HT1080 (cell line): ENCODE data around the gene IGF1R. TPM values are rescaled to one million over a fixed set of nuclear protein-coding genes. Genes with fewer than 3 reads are reported as not detected.
"Not testable (repeated sequence)": the region's sequence is repeated elsewhere in the genome, so short reads cannot be mapped to it uniquely, and the experiment has no call there.

Experiments used
- DNase-seq: peaks from one replicate; pipeline ENCODE4 v3.0.0-alpha.2; 2015; ENCODE audit warnings: low read depth
- total RNA-seq: library from RNA; depleted of rRNA; stranded (reverse); fragments of >200 nt; shearing (Covaris generic); gene quantifications from 2 replicates; pipeline ENCODE4 v1.2.3, GENCODE V29; 2014

Gene IGF1R
- total RNA-seq, 1 experiment from 2014 or later, result 13.4 TPM

DNA sequence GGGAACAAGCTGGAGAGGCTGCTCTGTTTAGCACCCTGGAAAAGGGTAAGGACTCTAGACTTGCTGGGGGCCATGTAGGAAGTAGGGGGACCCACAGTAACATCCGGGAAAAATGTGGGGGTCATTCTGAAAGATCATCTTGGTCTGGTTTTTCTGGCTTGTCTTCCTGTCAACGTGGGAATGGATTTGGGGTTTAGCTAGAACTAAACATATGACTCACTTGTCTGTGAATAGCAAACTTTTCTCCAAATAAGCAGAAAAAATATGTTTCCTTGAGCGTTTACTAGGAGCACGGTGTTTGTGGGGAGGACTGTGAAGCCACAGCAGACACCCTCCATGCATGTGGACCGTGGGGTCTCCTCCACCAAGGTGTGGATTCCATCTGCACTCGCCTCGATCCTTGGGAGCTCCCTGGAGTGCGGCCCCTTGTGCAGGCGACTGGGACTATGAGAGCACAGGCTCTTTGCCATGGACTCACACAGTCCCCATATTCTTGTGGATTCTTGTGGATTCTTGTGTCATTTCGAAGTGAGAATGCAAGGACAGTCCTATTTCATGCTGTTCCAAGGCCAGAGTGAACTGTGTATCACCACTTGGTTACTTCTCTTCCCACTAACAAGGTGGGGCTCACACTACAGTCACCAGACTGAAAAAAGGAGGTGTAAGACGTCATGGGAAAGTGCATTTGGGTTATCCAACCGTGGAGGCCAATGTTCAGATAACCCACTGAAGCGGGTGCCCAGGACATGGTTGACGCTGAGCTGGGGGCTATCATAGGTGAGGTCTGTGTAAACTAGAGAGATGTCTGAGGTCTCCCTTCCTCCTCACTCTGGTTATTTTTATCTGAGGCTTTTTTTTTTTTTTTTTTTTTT lies 333.7 kb downstream of the IGF1R start:
- DNase-seq, result no peak

DNA sequence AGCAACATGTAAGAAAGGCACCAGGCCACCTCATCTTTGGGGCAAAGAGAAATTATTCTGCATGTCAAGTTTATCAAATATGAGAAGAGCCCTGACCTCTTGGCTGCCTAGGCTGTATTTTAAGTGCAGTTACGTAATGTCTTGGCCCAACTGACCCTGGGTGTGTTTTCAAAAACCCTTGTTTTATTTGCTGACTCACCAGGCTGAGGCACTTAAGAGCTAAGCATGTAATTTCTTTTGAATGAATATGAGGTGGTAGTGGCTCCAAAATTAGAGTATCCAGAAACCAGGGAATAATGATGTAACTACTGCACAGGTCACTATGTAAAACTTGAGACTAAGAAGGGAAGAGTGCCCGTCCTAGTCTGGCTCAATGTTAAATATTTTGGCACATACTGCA lies 335.0 kb downstream of the IGF1R start:
- peak; percentile 55 for DNase-seq

GRCh38 chr15:98986281-98986680 lies 337.9 kb downstream of the IGF1R start:
- DNase-seq, result no peak

DNA sequence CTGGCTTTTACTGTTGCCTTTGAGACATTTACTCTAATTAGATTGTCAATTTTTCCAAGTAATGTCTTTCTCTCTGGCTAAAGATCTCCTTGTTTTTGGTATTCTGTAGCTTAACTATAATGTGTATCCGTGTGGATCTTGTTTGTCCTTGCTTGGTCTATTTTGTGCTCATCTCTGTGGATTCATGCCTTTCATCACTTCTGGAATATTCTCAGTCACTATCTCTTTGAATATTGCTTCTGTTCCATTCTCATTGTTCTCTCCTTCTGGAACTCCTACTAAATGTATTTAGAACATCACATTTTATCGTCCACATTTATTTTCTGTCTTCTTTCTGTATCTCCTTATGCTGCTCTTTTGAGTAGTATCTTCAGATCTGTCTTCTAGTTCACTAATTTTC lies 346.6 kb downstream of the IGF1R start:
- no peak for DNase-seq

GRCh38 chr15:98996169-98996568 lies 347.8 kb downstream of the IGF1R start:
- no peak for DNase-seq

DNA sequence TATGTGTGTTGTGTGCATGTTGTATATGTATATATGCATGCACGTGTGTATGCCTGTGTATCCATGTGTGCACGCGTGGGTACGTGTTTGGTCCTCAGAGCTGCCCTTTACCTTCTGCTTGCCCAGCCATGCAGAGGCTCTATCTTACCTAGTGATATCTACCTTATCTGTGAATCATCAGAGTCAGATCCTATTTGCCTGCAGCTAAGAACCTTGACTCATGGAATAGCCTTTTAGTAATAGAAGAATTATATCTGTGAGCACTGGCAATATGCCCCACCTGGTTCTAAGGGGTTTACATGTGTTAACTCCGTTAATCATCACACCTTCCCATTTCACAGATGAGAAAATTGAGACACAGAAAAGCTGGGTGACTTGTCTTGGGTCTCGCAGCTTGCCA lies 348.3 kb downstream of the IGF1R start:
- DNase-seq, result no peak

DNA sequence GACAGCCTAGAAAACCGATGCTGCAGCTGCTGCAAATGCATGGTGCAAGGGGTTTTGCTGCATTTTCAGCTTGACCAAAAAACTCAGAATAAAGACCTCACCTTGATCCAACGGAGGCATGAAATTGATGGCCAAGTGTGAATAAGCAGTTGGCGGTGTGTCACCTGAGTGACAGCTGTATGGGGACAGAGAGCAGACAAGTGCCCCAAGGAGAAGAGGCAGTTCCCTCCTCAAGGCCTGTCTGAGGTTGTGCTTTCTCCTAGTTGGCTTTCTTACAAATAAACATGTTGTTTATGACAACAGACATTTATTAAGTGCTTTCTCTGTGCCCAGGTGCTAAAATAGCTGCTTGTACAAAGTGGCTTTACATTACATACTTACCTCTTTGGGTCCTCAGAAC lies 349.0 kb downstream of the IGF1R start:
- no peak for DNase-seq

- no peak for DNase-seq
Observed at GRCh38 chr15:98997755-98998154, 349.4 kb downstream of the IGF1R start.

GRCh38 chr15:98998279-98998678 lies 349.9 kb downstream of the IGF1R start:
- DNase-seq, result no peak

GRCh38 chr15:98999233-98999632 lies 350.9 kb downstream of the IGF1R start:
- DNase-seq, result no peak

GRCh38 chr15:99002226-99002625 lies 353.9 kb downstream of the IGF1R start:
- DNase-seq, result no peak

DNA sequence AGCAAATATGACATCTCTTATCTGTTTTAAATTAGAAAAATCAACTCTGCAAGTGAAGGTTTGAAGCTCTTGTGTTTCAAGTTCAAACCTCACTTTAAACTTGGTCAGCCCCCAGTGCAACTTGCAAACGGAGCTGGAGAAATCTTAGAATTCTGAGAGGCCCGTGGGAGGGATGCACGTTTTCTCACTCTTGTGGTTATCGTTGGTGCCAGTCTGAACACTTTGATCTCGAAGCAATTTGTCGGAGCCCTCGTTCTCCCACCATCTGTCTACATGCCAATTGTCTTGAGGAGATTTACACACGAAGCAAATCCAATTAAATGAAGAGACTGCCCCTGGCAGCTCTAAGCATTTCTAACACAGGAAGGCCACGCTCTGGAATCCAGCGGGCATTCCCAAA lies 355.0 kb downstream of the IGF1R start:
- DNase-seq, result not testable (repeated sequence)

DNA sequence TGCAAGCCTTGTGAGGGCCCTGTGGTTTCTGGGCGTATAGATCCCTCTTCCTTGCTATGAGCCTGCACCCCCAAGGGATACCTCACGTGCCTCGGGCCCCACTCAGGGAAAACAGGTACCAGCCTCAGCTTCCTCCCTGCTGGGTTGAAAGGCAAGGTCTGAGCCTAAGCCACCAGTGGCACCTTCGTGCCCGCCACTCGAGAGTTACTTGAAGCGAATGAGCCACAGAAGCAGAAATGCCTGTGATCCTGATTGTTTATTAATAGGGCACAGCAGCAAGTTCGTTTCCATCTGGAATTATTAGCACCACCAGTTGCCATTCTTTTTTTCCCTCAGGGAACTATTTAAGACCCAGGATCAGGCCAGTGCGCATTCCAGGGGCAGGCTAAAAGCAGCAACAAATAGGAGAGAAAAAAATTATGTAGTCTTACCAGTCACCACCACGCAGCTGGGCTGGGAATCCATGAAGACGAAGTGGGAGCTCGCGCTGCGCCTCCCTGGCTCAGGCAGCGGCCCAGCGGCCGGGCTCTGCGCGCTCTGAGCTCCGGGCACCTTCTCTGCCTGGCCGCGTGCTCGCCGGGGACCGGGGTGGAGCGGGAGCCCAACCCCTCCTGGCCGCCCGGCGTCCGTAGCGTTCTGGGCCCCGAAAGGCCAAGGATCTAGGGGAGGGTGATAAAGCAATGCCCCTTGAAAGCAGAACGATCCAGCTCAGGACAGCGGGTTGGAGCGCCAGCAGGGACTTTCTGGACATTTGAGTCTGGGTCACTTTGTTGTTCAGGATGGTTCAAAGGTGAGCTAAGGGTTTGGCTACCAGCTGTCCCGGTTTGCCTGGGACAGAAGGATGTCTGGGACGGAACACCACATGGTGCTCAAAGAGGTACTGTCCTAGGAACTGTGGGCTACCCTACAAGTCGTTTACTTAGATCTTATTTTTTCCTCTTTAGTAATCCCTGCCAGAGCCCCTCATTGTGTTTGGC lies 356.9 kb downstream of the IGF1R start:
- not testable (repeated sequence) for DNase-seq

DNA sequence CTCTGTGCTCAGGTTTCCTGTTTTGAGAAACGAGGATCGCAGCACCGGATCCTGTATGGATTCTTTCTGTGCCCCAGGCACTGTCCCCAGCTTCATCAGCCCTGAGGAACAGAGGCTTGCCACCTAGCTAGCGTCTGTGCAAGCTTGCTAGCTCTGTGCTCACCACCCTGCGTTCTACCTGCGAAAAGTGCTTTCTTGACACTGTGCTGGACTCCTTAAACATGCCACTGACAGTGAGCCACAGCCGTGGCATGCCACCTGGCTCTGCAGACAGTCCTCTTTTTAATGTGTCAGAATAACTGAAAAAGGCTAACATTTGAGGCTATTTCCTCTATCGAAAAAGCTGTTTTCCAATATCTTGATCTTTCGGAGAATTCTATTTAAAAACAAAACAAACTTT lies 357.8 kb downstream of the IGF1R start:
- DNase-seq, result no peak

- no peak for DNase-seq
Observed at GRCh38 chr15:99006904-99007495, 358.7 kb downstream of the IGF1R start.

GRCh38 chr15:99009741-99010330 lies 361.5 kb downstream of the IGF1R start:
- no peak for DNase-seq

DNA sequence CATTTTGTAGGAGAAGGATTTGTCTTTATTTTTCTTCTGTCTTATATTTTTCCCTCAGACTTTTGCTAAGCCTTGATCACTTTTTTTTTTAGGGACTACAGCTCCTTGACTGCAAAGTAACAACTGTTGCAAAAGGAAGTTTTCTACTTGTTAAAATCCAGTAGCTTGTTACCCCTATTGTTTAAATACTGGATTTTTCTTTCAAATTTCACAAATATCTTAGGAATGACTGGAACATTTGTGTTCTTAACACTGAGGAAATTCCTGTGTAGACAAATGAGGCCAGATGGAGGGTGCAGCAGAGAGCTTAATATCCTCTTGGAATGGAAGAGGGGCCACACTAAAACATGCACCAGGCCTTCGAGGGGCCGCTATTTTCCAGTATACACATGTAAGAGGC lies 362.4 kb downstream of the IGF1R start:
- no peak for DNase-seq
